Cardiac fibroblast (primary cell): ENCODE results near the gene LEMD1.

Experiments used
- DNase-seq, 2 donors: peaks; one replicate each; pipeline versions ENCODE4 v3.0.0 to v3.0.0-alpha.2; 2010; ENCODE audit warnings: low read depth in 2 of 2
- H3K4me3 ChIP-seq, 2 donors: replicated peaks in 1 of 2; 1 replicate in 1 of 2; 2 replicates in 1 of 2; pipeline ENCODE4 v1.5.1; 2011; ENCODE audit warnings: low read depth in 2 of 2, low read length in 2 of 2, mild to moderate bottlenecking in 2 of 2, moderate library complexity in 1 of 2
- TF ChIP-seq, protein P1 (sequence below): IDR thresholded peaks from one replicate; pipeline ENCODE4 v1.5.1; 2011; ENCODE audit warnings: low read depth, mild to moderate bottlenecking, low read length, inconsistent platforms

Gene LEMD1

DNA sequence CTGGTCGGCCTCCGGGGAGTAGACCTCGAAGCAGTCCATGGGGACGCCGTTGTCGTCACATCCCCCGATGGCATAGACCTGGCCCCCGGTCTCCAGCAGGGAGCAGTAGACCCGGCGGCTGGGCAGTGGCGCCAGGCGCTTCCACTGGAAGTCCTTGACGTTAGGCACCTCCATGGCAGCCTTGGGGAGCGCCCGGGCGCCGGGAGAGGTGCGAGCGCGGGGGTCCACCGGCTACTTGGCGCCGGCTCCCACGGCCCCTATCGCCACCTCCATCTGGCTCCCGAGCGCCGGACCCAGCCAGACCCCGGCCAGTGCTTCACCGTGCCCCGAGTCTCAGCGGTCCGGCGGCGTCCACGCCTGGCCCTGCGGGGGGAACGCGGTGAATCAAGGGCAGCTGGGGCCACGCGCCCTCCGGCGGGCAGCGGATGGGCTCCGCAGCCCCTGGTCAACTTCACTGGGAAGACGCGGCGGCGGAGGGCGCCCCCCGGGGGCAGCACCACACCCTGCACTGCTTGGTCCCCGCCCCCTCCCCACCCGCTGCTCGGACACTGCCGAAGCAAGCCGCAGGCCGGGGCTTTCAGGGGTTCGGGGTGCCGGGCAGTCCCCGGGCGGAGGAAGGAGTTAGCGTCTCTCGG is 78.3 kb downstream of the LEMD1 start:
- TF ChIP-seq, protein P1, sequence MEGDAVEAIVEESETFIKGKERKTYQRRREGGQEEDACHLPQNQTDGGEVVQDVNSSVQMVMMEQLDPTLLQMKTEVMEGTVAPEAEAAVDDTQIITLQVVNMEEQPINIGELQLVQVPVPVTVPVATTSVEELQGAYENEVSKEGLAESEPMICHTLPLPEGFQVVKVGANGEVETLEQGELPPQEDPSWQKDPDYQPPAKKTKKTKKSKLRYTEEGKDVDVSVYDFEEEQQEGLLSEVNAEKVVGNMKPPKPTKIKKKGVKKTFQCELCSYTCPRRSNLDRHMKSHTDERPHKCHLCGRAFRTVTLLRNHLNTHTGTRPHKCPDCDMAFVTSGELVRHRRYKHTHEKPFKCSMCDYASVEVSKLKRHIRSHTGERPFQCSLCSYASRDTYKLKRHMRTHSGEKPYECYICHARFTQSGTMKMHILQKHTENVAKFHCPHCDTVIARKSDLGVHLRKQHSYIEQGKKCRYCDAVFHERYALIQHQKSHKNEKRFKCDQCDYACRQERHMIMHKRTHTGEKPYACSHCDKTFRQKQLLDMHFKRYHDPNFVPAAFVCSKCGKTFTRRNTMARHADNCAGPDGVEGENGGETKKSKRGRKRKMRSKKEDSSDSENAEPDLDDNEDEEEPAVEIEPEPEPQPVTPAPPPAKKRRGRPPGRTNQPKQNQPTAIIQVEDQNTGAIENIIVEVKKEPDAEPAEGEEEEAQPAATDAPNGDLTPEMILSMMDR: no peak
- peak overlapping the region in 1 of 2 donors; percentile 19 for H3K4me3 ChIP-seq
- DNase-seq: no peak

- H3K4me3 ChIP-seq: no peak overlapping the region
- TF ChIP-seq, protein P1: no peak
- no peak for DNase-seq
Observed at GRCh38 chr1:205342986-205343385, 78.9 kb downstream of the LEMD1 start.

DNA sequence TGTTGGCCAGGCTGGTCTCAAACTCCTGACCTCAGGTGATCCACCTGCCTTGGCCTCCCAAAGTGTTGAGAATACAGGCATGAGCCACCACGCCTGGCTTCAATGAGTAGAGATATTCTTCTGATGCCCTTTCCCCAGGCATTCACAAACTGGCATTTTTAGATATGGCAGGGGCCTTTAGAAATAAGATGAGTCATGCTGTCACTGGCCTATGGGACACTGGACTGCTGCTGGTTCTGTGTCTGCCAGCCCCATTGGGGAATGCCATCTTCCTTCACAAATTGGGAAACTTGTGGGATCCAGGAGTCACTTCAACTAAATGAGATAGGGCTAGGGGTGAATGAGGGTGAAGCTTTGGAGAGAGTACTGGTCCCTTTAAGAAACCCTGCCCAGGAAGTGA is 81.2 kb downstream of the LEMD1 start:
- no peak overlapping the region for H3K4me3 ChIP-seq
- TF ChIP-seq, protein P1: no peak
- DNase-seq: no peak

GRCh38 chr1:205339717-205340116 is 82.1 kb downstream of the LEMD1 start:
- no peak for DNase-seq
- TF ChIP-seq, protein P1: no peak
- no peak overlapping the region for H3K4me3 ChIP-seq

GRCh38 chr1:205339197-205339702 is 82.6 kb downstream of the LEMD1 start:
- H3K4me3 ChIP-seq: no peak overlapping the region
- no peak for DNase-seq
- TF ChIP-seq, protein P1: no peak

- TF ChIP-seq, protein P1: no peak
- DNase-seq: no peak
- H3K4me3 ChIP-seq: no peak overlapping the region
Observed at GRCh38 chr1:205338011-205338410, 83.8 kb downstream of the LEMD1 start.

DNA sequence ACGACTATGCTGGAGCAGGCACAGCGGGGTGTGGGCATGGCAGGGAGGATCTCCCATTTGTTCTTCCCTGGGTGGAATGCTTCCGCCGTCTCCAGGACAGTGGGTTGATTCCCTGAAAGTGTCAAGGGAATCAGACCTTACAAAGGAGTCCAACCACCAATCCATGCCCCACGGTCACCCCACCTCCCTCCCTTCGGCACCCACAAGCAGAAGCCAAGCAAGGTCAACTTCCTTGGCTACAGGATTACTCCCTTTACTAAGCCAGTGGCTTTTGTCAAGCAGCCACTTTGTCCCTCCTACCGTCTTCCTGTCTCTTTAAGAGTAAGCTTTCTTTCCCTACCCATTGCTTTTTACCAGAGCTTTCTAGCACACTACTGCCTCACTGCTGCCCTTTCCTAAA is 84.4 kb downstream of the LEMD1 start:
- no peak overlapping the region for H3K4me3 ChIP-seq
- TF ChIP-seq, protein P1: no peak
- DNase-seq: no peak
